ENCODE results near the gene CNGA1.
A peak's percentile ranks its signal among the peaks of the same experiment; 100 is the strongest.
"Not testable (repeated sequence)": the region's sequence is repeated elsewhere in the genome, so short reads cannot be mapped to it uniquely, and the experiment has no call there.

The CNGA1 gene

GRCh38 chr4:47954677-47955076 is 61.8 kb downstream of the CNGA1 start:
- DNase-seq = no peak

GRCh38 chr4:47954245-47954644 is 62.2 kb downstream of the CNGA1 start:
- DNase-seq = no peak

GRCh38 chr4:47945930-47946726 is 70.4 kb downstream of the CNGA1 start:
- DNase-seq = no peak

GRCh38 chr4:47942081-47942819 is 74.2 kb downstream of the CNGA1 start:
- DNase-seq = no peak

- DNase-seq = no peak
Observed at GRCh38 chr4:47939456-47939855, 77.0 kb downstream of the CNGA1 start.

GRCh38 chr4:47936336-47936735 is 80.1 kb downstream of the CNGA1 start:
- no peak for DNase-seq

- DNase-seq = peak; percentile 32 to 83 (median 57)
Observed at GRCh38 chr4:47933840-47934239, 82.6 kb downstream of the CNGA1 start.

GRCh38 chr4:47930971-47931804 is 85.3 kb downstream of the CNGA1 start:
- DNase-seq = peak in 1 of 4 experiments; percentile 9

GRCh38 chr4:47929682-47930201 is 86.7 kb downstream of the CNGA1 start:
- peak in 1 of 4 experiments; percentile 5 for DNase-seq

GRCh38 chr4:47926667-47927258 is 89.7 kb downstream of the CNGA1 start:
- DNase-seq = peak in 3 of 4 experiments; percentile 28 to 54 (median 45)

GRCh38 chr4:47923261-47923608 is 93.2 kb downstream of the CNGA1 start:
- DNase-seq = peak in 2 of 4 experiments; percentile 39 to 40

GRCh38 chr4:47922436-47923260 is 93.8 kb downstream of the CNGA1 start:
- DNase-seq = peak in 1 of 4 experiments; percentile 7

- not testable (repeated sequence) for DNase-seq
Observed at GRCh38 chr4:47917163-47917562, 99.3 kb downstream of the CNGA1 start.

- DNase-seq = peak in 3 of 4 experiments; percentile 10 to 36 (median 23)
Observed at GRCh38 chr4:47915378-47915777, 101.1 kb downstream of the CNGA1 start.

- no peak for DNase-seq
Observed at GRCh38 chr4:47914926-47915237, 101.6 kb downstream of the CNGA1 start.

- peak; percentile 97 to 99 (median 98) for DNase-seq
Observed at GRCh38 chr4:47914220-47914925, 102.1 kb downstream of the CNGA1 start, which contains the start of gene NFXL1. NFXL1 (minus strand) TSS chr4:47914583; CDS start chr4:47914203, 380 bp downstream.

- peak in 3 of 4 experiments; percentile 13 to 30 (median 26) for DNase-seq
Observed at GRCh38 chr4:47913861-47914219, 102.6 kb downstream of the CNGA1 start.

GRCh38 chr4:47913330-47913729 is 103.2 kb downstream of the CNGA1 start:
- DNase-seq = no peak

GRCh38 chr4:47907089-47907646 is 109.3 kb downstream of the CNGA1 start:
- peak in 2 of 4 experiments; percentile 13 to 14 for DNase-seq

GRCh38 chr4:47899639-47900038 is 116.8 kb downstream of the CNGA1 start:
- DNase-seq = no peak
